Neural cell (in vitro differentiated cells): ENCODE results near the gene DLD.

ENCODE experiments used
- EZH2 ChIP-seq: fragments of 200-600, 300-800 bp; shearing (Covaris generic), sonication (generic); IDR thresholded peaks from 2 replicates; pipeline ENCODE4 v1.6.1; 2014; ENCODE audit warnings: antibody characterized with exemption, low read length, borderline replicate concordance, mild to moderate bottlenecking; ENCODE audit not compliant: insufficient read depth, poor library complexity, severe bottlenecking
- MXI1 ChIP-seq: fragments of 450-650 bp; conservative IDR thresholded peaks from 2 replicates; pipeline ENCODE4 v1.6.1; 2014; ENCODE audit warnings: antibody characterized with exemption, mild to moderate bottlenecking; ENCODE audit not compliant: poor library complexity, severe bottlenecking
- TF ChIP-seq, protein P1 (sequence below): fragments of 450-650 bp; IDR thresholded peaks from 2 replicates; pipeline ENCODE4 v1.5.1; 2014; ENCODE audit warnings: antibody characterized with exemption, mild to moderate bottlenecking, moderate library complexity; ENCODE audit not compliant: poor library complexity, severe bottlenecking

DNA sequence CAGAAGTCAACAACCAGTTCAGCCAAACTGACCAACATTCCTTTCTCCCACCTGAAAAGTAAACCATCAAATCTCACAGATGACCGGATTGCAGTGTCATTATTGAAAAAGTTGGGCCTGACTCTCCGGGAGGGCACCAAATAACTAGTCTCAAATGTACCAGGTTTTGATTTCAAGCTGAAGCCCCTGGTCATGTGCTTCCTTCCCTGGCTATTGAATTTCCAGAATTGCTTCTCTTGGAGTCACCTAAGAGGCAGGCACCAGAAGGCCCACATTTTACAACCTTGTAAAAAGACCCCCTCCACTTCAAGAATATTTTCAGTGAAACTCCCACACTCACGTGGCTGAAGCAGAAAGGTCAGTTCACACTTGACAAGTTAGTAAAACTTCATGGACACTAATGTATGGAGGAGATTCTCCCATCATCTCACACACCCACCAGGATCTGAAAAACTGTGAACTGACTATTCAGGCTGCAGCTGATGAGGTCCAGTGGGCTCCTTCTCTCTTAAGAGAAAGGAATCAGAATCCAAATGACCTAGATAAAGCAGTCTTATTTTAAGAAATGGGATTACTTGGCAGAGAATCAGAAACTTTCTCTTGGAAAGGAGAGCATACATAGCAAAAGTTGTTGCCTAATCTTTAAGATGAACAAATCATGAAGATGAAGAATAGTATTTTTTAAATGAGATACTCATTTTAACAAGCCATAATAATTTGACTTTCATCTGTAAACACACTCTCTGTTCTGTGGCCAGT lies 53.6 kb downstream of the DLD start:
- no peak for TF ChIP-seq MXI1
- TF ChIP-seq, protein P1, sequence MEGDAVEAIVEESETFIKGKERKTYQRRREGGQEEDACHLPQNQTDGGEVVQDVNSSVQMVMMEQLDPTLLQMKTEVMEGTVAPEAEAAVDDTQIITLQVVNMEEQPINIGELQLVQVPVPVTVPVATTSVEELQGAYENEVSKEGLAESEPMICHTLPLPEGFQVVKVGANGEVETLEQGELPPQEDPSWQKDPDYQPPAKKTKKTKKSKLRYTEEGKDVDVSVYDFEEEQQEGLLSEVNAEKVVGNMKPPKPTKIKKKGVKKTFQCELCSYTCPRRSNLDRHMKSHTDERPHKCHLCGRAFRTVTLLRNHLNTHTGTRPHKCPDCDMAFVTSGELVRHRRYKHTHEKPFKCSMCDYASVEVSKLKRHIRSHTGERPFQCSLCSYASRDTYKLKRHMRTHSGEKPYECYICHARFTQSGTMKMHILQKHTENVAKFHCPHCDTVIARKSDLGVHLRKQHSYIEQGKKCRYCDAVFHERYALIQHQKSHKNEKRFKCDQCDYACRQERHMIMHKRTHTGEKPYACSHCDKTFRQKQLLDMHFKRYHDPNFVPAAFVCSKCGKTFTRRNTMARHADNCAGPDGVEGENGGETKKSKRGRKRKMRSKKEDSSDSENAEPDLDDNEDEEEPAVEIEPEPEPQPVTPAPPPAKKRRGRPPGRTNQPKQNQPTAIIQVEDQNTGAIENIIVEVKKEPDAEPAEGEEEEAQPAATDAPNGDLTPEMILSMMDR = no peak
- no peak for TF ChIP-seq EZH2
